ENCODE measurements around the gene STAB1.

GRCh38 chr3:52488746-52489145, 6.4 kb upstream of the STAB1 start:
- TF ChIP-seq EZH2 (IDR thresholded peaks at IDR 0.05; ENCODE audit: insufficient read depth, poor library complexity, severe bottlenecking) (no peak), EZH2phosphoT487 (IDR thresholded peaks at IDR 0.05; ENCODE audit: insufficient read depth, low read depth) (no peak)
